HPDE6-E6E7 (cell line): ENCODE measurements around the gene FAM240A.
"Not testable (repeated sequence)": the region's sequence is repeated elsewhere in the genome, so short reads cannot be mapped to it uniquely, and the experiment has no call there.

ENCODE experiments used
- DNase-seq: peaks from one replicate; pipeline ENCODE4 v3.0.0; 2011; ENCODE audit warnings: missing footprints; ENCODE audit errors: extremely low spot score

The FAM240A gene

GRCh38 chr3:46612324-46612723 is at the start of gene FAM240A:
FAM240A (plus strand) TSS chr3:46612525; CDS start chr3:46612684, 159 bp downstream.
- DNase-seq, result no peak

- no peak for DNase-seq
Observed at GRCh38 chr3:46564190-46565021, 47.9 kb upstream of the FAM240A start.

DNA sequence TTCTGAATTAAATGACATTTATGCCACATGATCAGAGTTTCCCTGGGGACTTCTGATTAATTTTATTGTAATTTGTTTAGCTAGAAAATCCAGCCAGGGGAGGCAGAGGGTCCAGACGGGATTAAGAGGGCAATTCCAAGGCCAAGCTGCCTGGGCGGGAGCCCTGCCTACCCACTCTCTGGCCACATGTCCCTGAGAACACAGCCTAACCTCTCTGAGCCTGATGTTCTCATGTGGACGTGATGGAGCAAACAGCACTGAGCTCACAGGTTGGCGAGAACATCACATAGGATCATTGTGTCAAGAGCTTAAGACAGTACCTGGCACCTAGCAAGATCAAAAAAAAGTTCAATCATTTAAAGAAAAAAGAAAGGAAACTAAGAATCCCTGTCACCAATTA is 47.2 kb upstream of the FAM240A start:
- DNase-seq, result no peak

GRCh38 chr3:46565607-46566039 is 46.7 kb upstream of the FAM240A start:
- no peak for DNase-seq

DNA sequence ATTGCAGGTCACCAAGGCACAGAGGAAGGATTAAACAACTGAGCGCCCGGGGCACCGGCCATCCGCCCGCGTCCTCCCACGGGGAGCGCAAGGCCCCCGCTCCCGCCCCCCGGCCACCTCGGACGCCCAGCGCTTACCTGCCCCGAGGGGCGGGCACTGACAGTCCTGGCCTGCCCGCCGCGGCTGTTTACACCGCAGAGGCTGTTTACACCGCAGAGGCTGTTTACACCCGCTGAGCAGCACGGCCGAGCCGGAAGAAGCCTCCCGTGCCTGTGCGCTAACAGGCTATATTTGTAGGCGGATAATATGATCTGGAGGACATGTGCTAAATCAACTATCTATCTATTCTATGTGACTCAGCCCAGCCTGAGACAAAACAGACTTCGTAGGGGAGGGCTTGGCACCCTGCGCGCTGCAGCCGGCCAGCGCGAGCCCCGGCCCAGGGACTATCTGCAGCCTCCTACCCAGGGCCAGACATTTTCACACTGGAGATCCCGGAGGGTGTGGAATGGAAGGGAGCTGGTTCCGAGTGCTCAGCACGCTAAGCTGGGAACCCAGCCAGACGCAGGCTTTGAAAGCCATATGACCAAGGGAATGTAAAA is 46.2 kb upstream of the FAM240A start, which contains the start of gene LRRC2:
LRRC2 (minus strand) TSS at position 263 of the 602 bp plus-strand sequence. CDS start 14,711 bp downstream, outside the sequence.
- no peak for DNase-seq

DNA sequence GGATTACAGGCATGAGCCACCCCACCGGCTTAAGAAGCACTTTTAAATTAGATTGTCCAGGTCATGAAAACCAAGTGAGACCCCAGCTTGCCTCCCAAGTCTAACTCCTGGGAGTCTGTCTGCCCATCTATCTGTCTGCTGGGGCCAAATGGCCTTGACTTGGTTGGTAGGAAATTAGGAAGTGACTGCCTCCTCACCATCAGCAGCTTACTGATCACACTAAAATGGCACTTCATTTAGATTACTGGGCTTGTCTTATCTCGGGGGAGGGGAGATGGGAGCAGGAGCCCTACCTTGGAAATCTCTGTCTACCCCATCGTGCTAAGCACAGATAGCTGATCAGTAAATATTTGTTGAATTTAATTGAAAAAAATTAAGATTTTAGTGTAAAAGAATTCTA is 40.6 kb upstream of the FAM240A start:
- DNase-seq, result no peak

GRCh38 chr3:46573701-46574100 is 38.6 kb upstream of the FAM240A start:
- no peak for DNase-seq

- no peak for DNase-seq
Observed at GRCh38 chr3:46574243-46574646, 38.1 kb upstream of the FAM240A start.

DNA sequence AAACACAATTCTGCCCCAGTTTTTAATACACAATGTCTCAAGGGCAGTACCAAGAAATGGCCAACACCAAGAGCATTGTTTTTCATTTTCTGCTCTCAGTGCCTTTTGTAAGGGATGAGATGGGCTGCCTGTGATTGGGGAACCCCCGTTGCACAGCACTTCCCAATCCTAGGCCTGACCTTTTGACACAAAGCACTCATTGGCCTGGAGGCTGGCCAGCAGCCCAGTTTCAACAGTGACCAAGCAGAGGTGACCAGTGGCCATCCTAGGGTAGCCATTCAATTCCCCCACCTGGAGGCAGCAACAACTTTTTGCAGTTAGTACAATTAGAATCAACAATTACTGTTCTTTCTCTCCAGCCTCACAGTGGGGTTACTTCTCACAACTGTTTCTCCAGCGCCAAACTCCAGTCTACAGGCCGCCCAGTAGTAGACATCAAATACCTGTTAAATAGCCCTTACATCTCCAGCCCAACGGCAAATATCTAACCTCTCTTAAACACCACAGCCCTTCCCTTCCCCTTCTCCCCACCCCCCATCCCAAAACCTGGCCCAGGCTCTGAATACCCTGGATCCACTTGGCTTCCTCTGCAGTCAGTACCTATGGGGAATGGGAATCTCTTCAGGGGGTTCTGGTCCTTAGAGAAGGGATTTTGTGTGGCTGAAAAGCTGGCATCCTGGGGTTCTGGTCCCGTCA is 37.3 kb upstream of the FAM240A start:
- DNase-seq, result no peak

- DNase-seq, result no peak
Observed at GRCh38 chr3:46575577-46576222, 36.6 kb upstream of the FAM240A start.

- DNase-seq, result no peak
Observed at GRCh38 chr3:46576386-46576785, 35.9 kb upstream of the FAM240A start.

DNA sequence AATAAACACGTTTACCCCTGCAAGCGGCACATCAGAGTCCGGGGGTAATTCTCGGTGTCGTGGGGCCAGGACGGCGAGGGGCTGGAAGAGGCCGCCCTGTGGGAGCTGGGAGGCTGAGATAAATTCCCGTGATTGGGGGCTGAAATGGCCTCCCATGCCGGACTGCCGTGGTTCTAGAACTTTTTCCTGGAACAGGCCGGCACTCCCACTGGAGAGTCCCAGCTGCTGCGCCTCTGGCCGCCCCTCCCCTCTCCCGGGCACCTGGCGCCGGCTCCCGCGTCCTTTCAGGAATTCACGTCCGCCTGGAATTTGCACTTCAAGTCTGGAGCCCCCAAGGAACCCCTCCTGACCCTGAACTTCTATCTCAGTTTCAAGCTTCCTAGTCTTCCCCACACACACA is 35.4 kb upstream of the FAM240A start:
- DNase-seq, result no peak

GRCh38 chr3:46577580-46578249 is 34.6 kb upstream of the FAM240A start:
- DNase-seq, result not testable (repeated sequence)

DNA sequence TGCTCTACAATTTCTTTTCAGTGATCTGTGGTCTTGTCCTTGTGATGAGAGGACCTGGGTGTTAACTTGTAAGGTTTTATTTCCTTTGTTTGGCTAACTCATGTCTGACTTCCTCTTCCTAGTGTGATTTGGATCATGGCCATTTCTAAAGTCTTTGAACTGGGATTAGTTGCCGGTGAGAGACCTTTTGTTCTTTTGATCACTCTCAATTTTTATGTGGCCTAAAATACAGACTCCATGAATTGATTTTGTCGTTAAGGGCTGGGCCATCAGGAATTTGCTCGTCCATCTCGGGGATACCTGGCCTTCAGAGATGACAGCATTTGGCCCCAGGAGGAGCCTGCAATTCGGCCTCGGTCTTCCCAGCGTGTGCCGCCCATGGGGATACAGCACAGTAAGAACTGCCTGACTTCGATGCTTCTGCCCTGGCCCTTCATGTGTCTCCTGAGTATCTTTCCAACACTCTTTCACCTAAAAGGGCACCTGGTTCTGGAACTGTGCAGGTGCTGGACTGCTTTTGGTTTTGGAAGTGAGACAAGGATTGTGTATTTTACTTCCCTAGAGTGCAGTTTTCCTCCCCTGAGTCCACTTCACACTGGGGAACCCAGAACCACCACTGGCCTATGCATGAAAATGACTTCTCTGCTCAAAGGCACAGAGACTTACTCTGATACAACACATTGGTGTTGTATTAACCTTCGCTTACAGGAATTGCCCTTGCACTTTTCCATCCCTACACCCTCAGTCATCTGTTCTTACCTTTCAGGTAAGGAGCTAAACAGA is 33.2 kb upstream of the FAM240A start:
- DNase-seq, result no peak

GRCh38 chr3:46579756-46580286 is 32.5 kb upstream of the FAM240A start:
- DNase-seq, result no peak

GRCh38 chr3:46580675-46581074 is 31.6 kb upstream of the FAM240A start:
- no peak for DNase-seq

DNA sequence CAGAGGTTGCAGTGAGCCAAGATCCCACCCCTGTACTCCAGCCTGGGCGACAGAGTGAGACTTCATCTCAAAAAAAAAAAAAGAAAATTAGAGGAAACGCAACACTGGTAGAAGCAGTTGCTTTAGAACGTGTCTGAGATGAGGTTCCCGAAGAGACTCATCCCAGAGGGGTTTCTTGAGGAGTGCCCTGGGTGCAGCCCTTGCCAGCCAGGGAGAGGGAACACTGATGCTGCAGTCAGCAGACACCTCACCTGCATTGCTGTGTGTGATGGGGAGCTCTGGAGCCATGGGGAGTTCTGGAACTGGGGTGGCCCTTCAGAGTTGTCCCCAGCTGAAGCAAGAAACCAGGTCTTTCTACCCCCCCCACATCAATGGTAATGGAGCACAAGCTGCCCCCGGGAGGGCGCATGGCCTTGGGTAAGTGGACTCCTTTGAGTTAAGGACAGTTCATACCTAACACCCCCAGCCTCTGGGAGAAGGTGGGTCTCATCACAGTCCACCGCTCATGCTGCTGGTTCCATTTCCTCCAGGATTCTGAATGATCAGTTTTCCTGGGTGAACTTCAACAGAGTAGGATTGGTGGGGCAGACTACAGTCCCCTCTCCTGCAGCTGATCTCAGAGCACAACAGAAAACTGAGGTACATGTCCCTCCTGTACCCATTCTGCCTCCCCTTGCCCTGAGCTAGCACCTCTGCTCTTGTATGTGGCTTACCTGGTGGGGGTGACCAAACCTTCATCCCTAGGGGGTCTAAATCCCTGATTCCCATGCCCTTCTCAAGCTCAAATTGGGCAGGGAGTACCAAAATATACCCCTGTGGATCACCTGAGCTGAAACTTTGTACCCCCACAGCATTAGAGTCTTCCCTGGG is 27.5 kb upstream of the FAM240A start:
- no peak for DNase-seq

GRCh38 chr3:46585799-46586693 is 26.3 kb upstream of the FAM240A start:
- DNase-seq, result no peak
